ENCODE data around the gene DHRS11.

DHRS11 gene, protein sequence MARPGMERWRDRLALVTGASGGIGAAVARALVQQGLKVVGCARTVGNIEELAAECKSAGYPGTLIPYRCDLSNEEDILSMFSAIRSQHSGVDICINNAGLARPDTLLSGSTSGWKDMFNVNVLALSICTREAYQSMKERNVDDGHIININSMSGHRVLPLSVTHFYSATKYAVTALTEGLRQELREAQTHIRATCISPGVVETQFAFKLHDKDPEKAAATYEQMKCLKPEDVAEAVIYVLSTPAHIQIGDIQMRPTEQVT

DNA sequence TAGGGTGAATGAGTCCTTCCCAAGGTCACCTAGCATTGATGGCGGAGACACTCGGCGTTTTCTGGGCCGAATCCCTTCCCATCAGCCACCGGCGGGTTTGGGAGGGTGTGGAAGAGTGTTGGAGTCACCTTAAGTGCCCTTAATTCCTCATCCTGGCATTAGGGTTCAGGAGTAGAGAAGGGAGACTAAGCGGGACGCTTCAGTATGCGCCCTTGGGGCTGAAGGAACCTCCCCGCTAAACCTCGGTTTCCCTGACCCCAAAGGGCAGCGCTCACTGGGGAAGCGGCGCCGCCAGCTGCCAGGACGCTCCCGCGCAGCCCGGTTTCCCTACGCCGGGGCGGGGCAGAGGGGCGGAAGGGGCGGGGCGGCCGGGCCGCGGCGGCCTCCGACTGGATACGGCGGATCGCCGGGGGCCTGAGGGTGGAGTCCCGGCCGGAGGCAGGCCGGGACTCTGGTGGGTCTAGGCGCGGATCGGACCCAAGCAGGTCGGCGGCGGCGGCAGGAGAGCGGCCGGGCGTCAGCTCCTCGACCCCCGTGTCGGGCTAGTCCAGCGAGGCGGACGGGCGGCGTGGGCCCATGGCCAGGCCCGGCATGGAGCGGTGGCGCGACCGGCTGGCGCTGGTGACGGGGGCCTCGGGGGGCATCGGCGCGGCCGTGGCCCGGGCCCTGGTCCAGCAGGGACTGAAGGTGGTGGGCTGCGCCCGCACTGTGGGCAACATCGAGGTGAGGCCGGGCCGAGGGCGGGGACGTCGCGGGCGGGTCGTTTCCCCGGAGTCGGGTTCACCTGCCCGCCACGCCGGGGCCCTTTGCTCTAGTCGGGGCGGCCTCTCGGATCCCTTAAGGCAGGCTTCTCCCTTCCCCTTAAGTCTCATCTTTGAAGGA is at the start of gene DHRS11:
TSS of gene DHRS11 (plus strand) at position 446 of the 882 bp plus-strand sequence. CDS start at position 577, 131 bp downstream.
- peak; percentile 4 for DNase-seq

DNA sequence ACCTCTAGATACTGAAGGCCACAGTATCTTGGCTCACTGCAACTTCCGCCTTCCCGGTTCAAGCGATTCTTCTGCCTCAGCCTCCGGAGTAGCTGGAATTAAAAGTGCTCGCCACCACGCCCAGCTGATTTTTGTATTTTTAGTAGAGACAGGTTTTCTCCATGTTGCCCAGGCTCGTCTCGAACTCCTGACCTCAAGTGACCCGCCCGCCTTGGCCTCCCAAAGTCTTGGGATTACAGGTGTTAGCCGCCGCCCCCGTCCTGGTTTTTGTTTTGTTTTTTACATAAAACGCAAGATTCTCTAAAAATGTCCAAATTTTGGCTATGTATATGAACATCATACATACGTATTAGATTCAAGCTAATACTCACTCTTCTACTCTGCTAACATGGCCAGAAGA is 48.9 kb upstream of the DHRS11 start:
- DNase-seq = no peak

DNA sequence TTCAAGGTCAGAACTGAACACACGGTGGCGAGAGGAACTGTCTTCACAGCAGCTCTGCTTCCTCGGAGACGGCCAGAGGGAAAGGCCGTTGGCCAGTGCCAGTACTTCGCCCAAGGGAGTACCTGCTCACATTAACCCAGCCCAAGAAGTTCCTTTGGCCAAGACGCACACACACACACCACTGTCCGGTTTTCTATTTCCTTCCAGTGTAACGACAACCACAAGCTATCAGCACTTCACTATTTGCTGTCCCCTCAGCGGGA is 47.7 kb upstream of the DHRS11 start:
- DNase-seq = no peak

DNA sequence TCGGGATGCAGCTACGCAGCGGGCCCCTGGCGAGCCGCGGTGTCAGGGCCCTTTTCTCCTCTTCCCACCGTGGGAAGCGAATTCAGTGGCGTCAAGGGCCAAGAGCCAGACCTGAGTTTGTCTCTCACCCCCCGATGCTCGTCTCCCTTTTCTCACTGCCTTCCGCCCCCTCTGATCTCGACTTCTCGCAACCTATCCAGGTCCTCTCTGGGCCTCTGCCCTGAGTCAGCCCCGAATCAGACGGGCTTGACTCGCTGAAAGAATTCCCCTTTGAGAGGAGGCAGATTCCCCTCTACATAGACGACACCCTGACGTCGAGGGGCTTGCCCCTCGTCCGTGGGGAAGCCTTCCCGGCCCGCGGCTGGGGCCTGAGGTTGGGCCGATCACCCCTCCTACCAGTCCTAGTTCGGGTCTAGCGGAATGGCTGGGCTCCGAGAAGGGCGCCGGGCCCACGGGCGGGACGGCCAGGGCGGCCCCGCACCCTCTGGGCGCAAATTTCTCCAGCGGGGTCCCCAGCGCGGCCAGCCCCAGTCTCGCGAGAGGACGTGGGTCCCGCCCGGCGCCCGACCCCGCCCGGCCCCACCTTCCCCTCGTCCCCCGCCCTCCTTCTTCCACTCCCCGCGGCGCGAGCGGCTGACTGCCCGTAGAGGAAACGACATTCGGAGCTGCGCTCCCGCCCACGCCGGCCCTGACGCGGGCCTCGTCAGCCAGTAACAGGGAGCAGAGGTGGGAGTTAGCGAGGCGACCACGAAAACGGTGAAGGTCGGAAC is 47.2 kb upstream of the DHRS11 start, which contains the start of gene GGNBP2:
TSS of gene GGNBP2 (plus strand) at position 613 of the 770 bp plus-strand sequence. CDS start 806 bp downstream, outside the sequence.
- DNase-seq = peak; percentile 18

DNA sequence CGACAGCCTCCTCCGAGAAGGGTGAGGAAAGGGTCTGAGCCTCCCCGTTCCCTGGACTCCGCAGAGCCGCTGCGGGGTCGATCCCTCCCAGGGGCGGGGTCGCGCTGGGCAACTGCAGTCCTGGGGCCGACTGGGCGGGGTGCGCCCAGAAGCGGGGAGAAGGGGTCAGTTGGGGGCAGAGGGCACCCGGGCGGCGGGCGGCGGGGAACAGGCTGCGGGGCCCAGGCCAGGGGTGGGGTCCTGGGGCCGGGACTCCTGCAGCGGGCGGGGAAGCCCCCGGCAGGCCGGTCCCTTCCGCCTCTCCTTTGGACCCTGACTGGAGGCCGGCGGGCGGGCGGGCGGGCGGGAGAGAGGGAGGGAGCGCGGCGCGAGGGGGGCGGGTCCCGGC is 46.6 kb upstream of the DHRS11 start:
- no peak for DNase-seq

DNA sequence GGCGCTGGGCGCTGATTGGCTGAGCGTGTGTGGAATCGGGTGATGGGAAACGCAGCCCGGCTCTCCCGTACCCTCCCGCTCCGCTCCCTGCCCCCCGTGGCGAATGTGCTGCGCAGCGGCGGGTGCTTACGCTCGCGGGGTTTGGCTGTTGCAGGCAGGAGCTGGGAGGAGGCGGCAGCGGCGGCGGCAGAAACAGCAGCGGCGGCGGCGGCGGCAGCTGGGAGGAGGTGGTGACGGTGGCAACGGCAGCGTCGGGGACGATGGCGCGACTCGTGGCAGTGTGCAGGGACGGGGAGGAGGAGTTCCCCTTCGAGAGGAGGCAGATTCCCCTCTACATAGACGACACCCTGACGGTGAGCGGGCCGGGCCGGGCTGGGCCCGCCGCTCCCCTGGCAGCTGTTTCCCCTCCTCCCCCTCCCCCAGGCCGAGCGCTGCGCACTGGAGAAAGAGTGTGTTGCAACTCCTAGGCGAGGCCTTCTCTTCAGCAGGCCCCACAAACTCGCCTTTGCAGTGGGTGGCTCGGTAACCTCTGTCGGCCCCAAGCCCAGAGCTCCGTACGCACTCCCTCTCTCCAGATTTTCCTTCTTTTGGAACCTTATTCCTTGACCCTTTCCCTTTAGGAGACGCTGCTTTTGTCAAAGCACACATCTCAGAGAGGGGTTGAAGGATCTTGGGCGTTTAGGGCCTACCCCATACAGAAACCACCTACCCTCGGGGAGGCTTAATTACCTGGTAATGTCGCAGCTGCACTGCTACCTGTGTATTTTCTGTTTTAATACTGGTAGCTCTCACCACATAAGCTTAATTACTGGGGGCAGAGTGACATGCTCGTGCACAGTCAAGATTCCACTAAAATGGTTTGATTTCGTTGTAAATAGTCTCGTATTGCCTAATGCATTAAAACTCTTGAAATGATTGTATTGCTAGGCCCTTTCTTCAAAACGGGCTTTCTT is 45.9 kb upstream of the DHRS11 start:
- peak; percentile 64 for DNase-seq

DNA sequence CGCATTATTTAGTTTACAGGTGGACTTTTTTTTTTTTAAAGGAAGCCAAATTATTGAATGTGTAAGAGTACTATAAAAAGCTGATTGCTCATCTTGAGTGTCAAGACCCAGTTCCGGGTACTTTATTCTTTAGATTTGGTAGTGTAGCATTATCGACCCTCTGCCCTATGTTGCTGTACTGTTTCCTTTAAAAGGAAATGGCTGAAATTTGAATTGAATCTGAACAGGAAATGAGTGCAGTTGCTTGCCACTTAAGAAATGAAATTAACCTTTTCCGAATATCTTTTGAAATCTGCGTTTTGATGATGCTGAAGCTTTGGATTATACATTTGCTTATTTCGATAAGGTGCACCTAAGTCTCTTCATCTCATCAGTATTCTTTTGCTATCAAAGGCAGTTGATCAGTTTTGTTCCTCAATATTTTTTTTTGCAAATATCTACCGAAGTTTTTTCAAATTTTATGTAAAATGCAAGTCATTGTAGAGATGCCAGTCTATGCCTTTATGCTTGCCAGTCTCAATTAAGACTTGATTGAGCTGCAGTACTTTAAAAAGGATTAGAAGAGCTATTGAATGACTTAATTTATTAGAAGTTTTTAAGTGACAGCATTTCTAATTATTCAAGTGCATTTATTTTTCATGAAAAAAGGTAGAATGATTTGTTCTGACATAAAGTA is 45.1 kb upstream of the DHRS11 start:
- DNase-seq = no peak

DNA sequence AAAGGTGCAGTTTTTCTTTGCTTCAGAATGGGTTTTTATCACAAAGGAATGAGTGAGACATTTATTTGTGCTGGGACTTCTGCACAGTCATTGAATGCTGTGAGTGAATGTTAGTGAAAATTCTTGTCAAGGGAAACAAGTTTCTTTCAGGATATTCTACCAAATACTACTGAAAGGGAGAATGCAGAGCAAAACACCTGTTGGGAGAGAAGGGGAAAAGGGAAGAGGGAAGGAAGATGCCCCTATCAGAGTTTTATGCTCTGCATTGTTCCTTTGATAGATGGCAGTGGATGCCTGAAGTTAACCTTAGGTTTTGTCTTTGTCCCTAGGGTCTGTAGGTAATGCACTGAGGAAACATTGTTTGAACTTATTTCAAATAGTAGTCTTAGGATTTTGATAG is 43.9 kb upstream of the DHRS11 start:
- no peak for DNase-seq

DNA sequence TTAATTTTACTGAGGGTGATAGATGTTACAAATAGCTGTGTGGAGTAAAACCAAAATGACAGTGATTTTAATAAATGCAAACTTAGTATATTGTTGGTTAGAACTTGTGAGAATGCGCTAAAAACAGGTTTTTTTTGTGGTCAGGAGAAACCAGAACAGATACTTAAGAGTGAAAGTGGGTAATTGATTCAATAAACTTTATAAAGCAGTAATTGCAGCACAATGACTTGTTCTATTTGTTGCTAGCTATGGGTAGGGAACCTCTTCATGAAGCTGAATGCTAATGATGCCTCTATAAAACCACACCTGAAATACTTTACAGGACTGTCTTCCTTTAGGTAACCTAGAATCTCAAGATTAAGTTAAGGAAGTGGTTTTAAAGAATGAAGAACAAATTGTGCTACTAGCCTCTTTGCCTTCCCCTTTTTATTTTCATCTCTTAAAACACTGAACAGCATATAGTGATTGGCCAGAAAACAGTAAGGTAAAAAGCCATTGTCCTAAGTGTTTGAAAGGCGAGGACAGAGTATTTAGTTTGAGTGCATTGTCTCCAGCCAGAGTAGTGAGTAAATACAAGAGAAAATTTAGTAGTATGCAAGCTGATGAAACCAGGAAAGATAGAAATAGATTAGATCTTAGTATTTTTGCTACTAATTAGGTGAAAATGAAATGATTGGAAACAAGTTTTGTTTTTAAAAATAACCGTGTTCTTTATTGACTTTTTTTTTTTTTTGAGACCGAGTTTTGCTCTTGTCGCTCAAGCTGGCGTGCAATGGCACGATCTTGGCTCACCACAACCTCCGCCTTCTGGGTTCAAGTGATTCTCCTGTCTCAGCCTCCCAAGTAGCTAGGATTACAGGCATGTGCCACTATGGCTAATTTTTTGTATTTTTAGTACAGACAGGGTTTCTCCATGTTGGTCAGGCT is 40.9 kb upstream of the DHRS11 start:
- DNase-seq = no peak

DNA sequence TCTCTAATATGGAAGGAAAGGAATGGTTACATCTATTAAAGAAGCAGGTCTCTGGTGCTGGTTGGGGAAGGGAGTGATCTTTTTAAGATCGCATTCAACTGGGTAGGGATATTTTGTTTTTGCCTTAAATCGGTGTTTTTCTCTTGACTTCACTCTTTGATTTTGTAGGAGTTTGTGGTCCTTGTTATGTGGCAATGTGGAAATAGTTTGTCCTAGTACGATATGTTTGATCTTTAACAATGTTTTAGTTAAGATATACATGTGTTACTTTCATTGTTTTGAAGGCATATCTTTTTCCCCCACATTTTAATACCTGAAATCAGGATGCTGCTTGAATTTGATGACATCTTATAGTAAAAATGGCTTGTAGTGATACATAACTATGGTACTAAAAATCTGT is 38.2 kb upstream of the DHRS11 start:
- DNase-seq = no peak

DNA sequence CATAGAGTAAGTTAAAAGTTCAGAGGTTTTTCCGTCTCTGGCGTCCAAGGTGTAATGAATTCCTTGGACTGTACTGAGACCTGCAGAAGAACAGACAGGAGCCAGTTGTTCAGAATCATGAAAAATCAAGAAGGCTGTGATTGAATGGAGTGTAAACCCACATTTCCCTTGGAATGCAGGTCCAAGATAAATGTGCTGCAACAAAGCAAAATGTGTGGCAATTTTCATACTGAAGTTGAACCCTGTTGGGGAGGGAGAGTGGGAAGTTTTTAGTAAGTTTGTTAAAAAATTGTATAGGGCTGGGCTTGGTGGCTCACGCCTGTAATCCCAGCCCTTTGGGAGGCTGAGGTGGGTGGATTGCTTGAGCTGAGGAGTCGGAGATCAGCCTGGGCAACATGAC is 25.6 kb upstream of the DHRS11 start:
- DNase-seq = no peak

DNA sequence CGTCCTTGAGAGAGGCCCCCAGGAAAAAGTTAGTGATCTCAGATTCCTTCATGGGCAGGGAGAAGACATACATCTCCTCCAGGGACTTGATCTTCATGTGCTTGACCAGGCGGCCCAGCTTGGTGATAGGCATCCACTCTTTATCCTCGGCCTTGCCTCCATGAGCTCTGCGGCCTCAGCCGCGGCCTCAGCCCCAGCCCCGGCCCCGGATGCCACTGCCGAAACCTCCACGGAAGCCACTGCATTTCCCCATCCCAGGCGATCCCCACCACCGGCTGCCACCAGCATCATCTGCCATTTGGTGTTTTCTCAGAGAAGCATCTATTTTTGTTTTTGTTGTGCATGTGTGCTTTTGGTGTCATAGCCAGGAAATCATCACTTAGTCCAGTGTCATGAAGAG is 16.7 kb upstream of the DHRS11 start:
- DNase-seq = no peak

DNA sequence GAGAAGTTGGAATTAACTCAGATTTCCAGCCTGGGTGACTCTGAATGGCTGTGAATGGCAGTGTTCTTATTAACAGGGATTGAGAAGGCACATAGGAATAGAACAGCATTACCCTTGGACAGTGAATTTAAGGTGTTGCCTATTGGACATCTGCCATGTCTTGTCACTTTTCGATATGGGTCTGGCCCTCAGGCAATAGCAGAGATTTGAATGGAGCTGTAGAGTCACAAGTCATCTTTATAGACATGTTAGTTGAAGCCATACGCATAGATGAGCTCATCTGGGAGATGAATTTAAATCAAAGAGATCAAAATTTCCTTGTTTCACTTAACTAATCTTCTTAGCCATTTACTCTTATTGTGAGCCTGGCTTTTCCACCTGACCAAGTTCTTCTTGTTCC is 14.9 kb upstream of the DHRS11 start:
- DNase-seq = no peak

DNA sequence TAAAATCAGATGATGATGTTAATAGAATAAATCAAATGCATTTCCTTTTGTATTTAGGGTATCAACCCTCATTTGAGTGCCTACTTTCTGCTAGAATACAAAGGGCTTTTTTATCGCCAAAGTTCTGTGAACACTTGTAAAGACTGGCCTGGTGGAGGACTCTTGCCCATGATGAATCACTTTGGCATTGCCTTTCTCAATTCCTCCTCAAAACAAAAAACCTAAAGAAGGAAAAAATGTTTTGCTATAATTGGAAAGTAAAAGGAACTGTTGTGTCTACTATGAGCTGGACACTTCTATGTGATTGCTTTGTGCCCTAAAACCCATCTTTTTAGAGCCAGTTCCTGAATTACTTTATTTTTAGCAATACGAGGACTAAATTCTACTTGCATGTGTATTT is 13.0 kb upstream of the DHRS11 start:
- no peak for DNase-seq

DNA sequence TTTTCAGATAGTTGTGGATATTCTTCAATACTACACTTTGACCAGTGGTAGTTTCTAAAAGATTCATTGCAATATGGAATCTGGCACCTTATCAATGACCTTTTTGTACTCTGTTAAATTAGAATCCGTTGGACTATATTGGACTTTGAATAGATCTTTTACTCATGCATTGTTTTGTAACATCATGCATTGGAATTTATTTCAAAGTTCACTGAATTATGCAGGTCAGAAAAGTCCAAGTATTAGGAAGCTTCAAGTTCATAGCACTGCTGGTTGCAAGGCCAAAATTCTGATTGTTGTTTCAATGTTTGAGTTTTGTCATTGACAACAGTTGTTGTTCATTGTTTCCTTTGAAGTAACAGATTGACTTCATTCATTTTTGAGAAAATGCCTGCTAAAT is 7.9 kb upstream of the DHRS11 start:
- DNase-seq = no peak

DNA sequence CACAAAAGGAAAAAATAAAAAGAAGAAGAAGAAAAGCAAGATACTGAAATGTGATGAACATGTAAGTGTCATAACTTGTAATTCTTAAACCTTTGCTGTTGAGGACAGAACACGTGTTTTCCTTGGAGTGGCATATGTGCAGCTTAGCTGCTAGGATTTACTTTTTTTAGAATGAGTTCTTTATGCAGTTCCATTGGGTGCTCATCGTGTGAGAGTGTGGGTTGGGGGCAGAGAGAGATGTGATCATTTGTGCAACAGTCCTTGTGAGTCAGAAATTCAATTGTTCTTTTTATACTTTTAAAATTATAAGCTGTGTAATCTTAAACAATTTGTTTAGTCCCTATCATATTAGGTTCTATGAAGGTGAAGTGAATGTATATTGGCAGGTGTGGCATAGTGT is 5.5 kb upstream of the DHRS11 start:
- DNase-seq = no peak

DNA sequence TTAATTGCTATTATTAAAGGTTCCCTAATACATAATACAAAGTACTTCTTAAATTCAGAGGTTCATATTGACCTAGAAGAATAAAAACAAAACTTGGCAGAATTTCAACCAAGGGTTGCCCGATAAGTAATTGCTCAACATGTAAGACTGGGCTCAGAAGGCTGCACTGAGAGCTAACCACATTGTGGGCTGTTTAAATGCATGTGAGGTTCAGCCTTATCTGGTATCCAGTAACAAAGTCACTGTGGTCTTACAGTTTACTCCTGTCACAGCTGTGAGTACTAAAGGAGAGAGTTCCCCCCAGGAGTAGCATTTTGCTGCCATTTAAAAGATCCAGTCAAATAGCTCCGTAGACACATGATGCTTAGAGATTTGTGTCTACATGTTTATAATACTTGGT is 1.6 kb upstream of the DHRS11 start:
- DNase-seq = no peak

DNA sequence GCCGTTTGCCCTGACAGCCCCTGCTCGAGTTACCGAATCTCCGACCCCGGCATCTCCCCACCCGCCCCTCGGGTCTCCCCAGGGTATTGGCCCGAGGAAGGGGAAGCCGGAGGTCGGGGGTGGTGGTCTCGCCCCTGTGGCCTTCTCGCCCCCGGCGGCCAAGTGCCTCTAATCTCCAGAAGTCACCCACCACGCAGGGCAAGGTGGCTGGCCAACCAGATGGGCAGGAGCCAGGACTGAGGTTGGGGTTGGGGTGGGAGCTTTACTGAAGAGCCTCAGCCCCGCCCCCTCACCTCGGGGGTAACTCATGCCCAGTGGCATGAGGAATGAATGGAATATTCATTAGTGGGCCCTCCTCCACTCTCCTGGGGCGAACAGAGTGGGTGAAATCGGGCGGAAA is 637 bp downstream of the DHRS11 start:
- no peak for DNase-seq

DNA sequence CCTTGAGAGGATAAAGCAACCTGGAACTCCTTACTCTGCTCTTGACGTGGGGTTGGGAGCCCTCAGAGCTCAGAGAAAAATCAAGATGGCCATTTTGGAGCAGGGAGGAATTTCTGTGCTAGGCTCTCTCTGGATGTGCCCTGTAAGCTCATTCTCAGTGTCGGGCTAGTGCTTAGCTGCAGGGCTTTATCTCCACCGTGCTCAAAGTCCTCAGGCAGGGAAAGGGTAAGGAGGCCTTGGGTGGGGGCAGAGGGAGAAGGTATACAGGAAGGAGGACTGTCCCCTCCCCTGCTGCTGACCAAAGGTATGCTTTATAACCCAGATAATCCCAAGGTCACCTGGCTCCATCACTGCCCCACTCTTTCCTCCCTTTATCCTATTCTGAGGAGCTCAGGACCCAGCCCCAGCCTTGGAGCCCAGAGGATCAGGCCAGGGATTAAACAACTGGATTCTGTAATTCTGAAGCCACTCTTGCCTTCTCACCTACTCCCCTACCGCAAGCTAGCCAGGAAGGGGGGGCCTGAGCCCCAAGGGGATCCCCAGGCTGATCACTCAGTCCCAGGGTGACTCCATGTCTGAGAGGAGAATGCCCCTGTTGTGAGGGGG is 1.1 kb downstream of the DHRS11 start:
- DNase-seq = no peak

DNA sequence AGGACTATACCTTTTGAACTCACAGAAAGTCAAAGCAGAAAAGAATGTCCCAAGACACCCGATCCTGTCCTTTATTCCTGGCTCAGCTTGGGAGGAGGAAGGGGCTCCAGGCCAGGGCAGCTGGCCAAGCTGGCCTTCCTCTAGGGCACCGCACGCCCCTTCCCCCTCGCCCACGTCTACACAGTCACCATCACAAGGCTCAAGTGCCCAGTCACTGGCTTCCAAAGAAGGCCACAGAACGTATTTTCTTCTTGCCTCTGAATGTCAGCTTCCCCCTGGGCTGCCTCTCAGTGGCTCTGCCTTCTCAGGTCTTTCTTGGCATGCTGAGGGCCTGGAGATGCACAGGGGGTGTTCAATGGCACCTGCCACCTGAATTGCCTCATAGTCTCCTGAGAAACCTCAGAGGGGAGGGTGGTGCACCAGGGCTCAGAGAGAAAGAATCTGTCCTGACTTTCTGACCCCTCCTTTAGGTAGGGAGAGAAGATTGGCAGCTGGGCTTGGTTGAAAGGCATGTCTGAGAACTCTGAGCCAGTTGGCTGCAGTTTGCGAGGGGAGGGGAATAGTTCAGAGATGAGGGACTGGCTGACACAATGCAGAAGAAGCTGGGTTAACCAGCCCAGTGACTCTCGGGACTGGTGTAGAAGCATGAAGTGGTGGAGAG is 2.1 kb downstream of the DHRS11 start:
- no peak for DNase-seq
